ENCODE results near the gene PARVA.

PARVA gene

DNA sequence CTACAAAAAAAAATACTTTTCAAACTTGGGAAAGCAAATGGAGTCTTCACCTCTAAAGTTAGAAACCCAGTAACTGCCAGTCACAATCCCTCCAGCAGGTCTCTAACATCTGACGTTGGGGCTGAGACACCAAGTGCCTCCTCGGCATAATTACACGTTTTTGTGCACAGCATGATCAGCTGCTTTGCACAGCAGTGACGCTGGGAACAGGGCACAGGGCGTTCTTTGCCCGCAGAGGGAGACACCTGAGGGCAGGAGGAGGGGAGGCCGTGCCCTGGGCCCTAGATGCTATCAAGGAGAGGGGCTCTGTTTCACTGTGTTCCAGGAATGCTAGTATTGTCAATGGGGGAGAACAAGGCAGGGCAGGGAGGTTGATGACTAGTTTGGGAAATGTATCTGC is 120.1 kb downstream of the PARVA start:
- no peak for DNase-seq (ENCODE audit: low spot score)
- in situ Hi-C loops (cut with MboI; ENCODE audit: low pct_unique_long_range_greater_than_20kb, low sequenced_read_pairs, unreplicated experiment) = no loop called here
- no peak for TF ChIP-seq CTCF (IDR thresholded peaks at IDR 0.05; ENCODE audit: extremely low read depth, insufficient read depth, missing control alignments)

- in situ Hi-C loops (cut with MboI; ENCODE audit: low pct_unique_long_range_greater_than_20kb, low sequenced_read_pairs, unreplicated experiment) = no loop called here
- TF ChIP-seq CTCF (IDR thresholded peaks at IDR 0.05; ENCODE audit: extremely low read depth, insufficient read depth, missing control alignments) = no peak
- no peak for DNase-seq (ENCODE audit: low spot score)
Measured at GRCh38 chr11:12499071-12499470, 121.7 kb downstream of the PARVA start.

DNA sequence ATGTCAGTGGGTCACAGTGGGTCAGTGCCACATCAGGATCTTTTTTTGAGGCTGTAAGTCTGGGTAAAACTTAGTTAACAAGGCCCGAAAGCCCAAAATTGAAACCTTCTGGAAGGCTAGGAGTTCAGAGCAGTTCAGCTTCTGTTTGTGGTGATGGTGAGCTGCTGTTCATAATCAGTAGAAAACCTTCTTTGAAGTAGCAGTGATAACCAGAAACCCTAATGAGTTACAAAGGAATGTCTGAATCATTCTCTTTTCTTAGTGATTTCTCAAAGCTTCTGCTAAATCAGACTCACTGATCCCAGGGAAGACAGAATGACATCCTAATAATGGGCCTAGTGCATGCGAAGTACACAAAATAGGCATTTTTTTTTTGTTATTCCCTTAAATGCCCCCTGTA is 124.7 kb downstream of the PARVA start:
- DNase-seq (ENCODE audit: low spot score) = no peak
- no peak for TF ChIP-seq CTCF (IDR thresholded peaks at IDR 0.05; ENCODE audit: extremely low read depth, insufficient read depth, missing control alignments)
- in situ Hi-C loops (cut with MboI; ENCODE audit: low pct_unique_long_range_greater_than_20kb, low sequenced_read_pairs, unreplicated experiment) = no loop called here

- in situ Hi-C loops (cut with MboI; ENCODE audit: low pct_unique_long_range_greater_than_20kb, low sequenced_read_pairs, unreplicated experiment) = no loop called here
Measured at GRCh38 chr11:12503039-12503484, 125.7 kb downstream of the PARVA start.

GRCh38 chr11:12503886-12504285 is 126.5 kb downstream of the PARVA start:
- in situ Hi-C loops (cut with MboI; ENCODE audit: low pct_unique_long_range_greater_than_20kb, low sequenced_read_pairs, unreplicated experiment) = no loop called here
- TF ChIP-seq CTCF (IDR thresholded peaks at IDR 0.05; ENCODE audit: extremely low read depth, insufficient read depth, missing control alignments) = no peak
- DNase-seq (ENCODE audit: low spot score) = no peak

More at GRCh38 chr11:12503039-12503484, 125.7 kb downstream of the PARVA start:
- TF ChIP-seq CTCF (IDR thresholded peaks at IDR 0.05; ENCODE audit: extremely low read depth, insufficient read depth, missing control alignments) = no peak
- no peak for DNase-seq (ENCODE audit: low spot score)

DNA sequence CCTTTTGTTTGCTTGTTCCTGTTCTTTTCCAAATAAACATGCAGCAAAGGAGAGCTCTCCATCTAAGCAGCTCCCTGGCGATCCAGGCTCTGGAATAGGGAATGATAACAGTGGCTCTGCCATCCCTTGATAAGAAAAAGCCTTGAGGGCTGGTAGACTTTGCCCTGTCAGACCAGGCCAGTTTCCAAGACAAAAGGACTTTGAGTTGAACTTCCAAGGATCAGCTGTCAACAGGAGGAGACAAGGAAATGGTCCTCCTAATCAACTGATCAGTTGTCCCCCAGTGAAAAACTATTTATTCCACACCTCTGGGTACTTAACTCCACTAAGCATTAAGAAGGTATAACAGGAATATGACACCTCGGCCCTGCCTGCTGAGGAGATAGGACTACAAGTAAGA is 127.8 kb downstream of the PARVA start:
- TF ChIP-seq CTCF (IDR thresholded peaks at IDR 0.05; ENCODE audit: extremely low read depth, insufficient read depth, missing control alignments) = no peak
- no peak for DNase-seq (ENCODE audit: low spot score)
- in situ Hi-C loops (cut with MboI; ENCODE audit: low pct_unique_long_range_greater_than_20kb, low sequenced_read_pairs, unreplicated experiment) = no loop called here

DNA sequence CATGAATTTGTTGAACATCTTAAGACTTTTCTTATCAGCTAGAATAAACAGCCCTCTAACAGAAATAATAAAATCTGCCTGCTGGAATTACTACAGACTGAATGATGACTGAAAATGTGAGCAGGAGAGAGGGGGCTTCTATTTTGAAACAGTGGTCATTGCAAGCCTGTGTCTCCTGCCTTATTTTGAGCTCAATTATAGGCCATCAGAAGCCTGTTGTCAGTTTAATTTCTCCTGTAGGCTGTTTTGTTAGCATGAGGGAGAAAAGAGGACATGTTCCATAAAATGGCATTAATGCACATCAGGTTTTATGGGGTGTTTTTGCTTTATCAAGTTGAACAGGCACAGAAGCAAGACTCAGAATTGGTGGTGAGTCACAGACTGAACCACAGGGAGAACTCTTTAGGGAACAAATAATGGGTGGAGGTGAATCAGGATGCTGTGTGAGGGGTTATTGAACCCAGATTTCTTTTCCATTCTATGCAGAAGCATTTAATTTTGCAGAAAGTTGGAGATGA is 129.1 kb downstream of the PARVA start:
- DNase-seq (ENCODE audit: low spot score) = no peak
- no peak for TF ChIP-seq CTCF (IDR thresholded peaks at IDR 0.05; ENCODE audit: extremely low read depth, insufficient read depth, missing control alignments)
- in situ Hi-C loops (cut with MboI; ENCODE audit: low pct_unique_long_range_greater_than_20kb, low sequenced_read_pairs, unreplicated experiment) = no loop called here
